Activated naive CD4-positive, alpha-beta T cell treated with anti-CD3 and anti-CD28 coated beads for 36 hours (primary cell): ENCODE data around the gene PPP1R2. TPM values are rescaled to one million over a fixed set of nuclear protein-coding genes. Genes with fewer than 3 reads are reported as not detected.
A peak's percentile ranks its signal among the peaks of the same experiment; 100 is the strongest.

Experiments
- CTCF ChIA-PET: fragments of 350-600 bp; sonication (Branson Sonifier 250); formaldehyde crosslinking; loops from one replicate; lab custom pipeline; 2021; ENCODE audit warnings: antibody characterized with exemption; lab: Charles Lee
- DNase-seq: peaks from one replicate; pipeline ENCODE4 v3.0.0-alpha.2; 2020
- H3K27ac Mint-ChIP-seq: one replicate; pipeline ENCODE4 v1.8.0; 2021; ENCODE audit warnings: mild to moderate bottlenecking, mixed read lengths
- H3K27me3 Mint-ChIP-seq: one replicate; pipeline ENCODE4 v1.8.0; 2021; ENCODE audit warnings: low read depth, mixed read lengths
- H3K36me3 Mint-ChIP-seq: one replicate; pipeline ENCODE4 v1.8.0; 2021; ENCODE audit warnings: low read depth, mixed read lengths
- H3K4me1 Mint-ChIP-seq: one replicate; pipeline ENCODE4 v1.8.0; 2021; ENCODE audit warnings: low read depth, mixed read lengths
- H3K4me3 Mint-ChIP-seq: one replicate; pipeline ENCODE4 v1.8.0; 2021; ENCODE audit warnings: mild to moderate bottlenecking, moderate library complexity, mixed read lengths
- H3K9me3 Mint-ChIP-seq: one replicate; pipeline ENCODE4 v1.8.0; 2021; ENCODE audit warnings: mixed read lengths
- intact Hi-C: fragments of 100-400 bp; cut with micrococcal nuclease; formaldehyde crosslinking; loops from one replicate; pipeline ENCODE4 v1.15.1; 2023
- total RNA-seq, 2 experiments: library from RNA; stranded (reverse); gene quantifications; one replicate each; pipeline ENCODE4 v1.2.3, GENCODE V29; 2021

PPP1R2 gene
- total RNA-seq, 2 experiments from 2014 or later: 99.7 to 105 TPM

DNA sequence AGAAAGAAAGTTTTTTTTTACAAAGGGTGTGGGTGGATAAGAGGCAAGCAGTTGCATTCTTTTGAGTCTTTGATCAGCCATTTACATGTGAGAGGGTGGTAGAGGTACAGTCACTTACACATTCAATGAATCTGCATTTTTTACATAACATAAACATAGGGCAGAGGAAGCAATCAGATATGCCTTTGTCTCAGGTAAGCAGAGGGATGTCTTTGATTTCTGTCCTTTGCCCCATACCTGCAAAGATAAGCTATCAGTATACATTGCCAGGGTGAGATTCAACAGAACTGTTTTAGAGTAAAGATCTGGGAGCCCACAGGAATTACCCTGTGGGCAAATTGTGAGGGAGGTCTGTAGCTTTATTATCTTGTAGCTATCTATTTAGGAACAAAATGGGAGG lies 5.4 kb upstream of the PPP1R2 start:
- peaks cover 88% of the 10 kb centered on the region for H3K4me1 Mint-ChIP-seq
- no peaks in the 10 kb centered on the region for H3K36me3 Mint-ChIP-seq
- intact Hi-C loops: no loop called here
- no peak overlapping the region for H3K4me3 Mint-ChIP-seq
- H3K27ac Mint-ChIP-seq: no peak overlapping the region
- CTCF ChIA-PET: interaction anchor here (1.2 to 2.3 kb wide), 2 partner anchors 35 to 277 kb away, joined by 3 to 9 read pairs; partner anchors contain the start of genes APOD and XXYLT1
- no peaks in the 10 kb centered on the region for H3K9me3 Mint-ChIP-seq
- no peak for DNase-seq
- no peaks in the 10 kb centered on the region for H3K27me3 Mint-ChIP-seq

DNA sequence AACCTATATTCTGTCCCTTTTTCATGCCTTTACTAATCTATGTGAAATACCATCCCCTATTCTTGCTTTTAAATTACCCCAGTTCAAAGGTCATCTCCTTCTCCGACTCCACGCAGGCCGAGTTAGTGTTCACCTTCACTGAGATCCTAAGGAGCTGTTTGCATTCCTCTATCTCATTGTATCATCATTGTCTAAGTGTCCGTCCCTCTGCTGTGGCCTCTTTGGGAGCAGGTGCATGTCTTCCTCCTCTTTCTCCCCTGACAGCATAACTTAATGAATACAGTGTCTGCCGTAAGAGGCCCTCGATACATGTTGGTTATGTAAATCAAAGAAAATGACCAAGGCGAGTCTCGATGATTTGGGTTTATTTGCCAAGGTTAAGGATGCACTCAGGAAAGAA lies 4.9 kb upstream of the PPP1R2 start:
- no peak overlapping the region for H3K27ac Mint-ChIP-seq
- H3K27me3 Mint-ChIP-seq: no peaks in the 10 kb centered on the region
- H3K4me1 Mint-ChIP-seq: peaks cover 84% of the 10 kb centered on the region
- intact Hi-C loops: no loop called here
- no peak for DNase-seq
- H3K4me3 Mint-ChIP-seq: no peak overlapping the region
- H3K36me3 Mint-ChIP-seq: no peaks in the 10 kb centered on the region
- no peaks in the 10 kb centered on the region for H3K9me3 Mint-ChIP-seq
- CTCF ChIA-PET: no interaction called here

DNA sequence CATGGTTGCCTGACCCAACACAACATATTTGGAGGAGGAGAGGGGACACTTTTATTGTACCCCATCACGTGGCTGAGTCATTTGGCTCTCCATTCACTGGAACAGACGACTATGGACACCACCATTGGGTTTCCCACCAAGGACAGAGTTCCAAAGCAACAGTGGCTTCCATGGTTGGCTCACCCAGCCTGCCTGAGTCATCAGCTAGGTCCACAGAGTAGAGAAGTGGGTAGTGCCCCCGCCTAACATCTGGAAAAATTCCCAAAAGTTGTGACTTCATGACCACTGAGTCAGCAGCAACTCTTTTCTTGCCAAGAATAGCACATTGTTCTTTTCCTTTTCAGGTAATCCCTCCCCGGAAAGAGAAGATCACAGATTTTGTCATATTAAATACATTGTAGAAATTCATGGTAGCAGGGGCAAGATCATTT lies 3.0 kb upstream of the PPP1R2 start:
- DNase-seq: peak; percentile 58
- CTCF ChIA-PET: interaction anchor here (1.2 to 2.4 kb wide), 3 partner anchors 9 to 361 kb away, joined by 4 to 16 read pairs (median 9); partner anchors contain the start of gene XXYLT1
- Mint-ChIP-seq H3K36me3 (peaks cover 5% of the 10 kb centered on the region), H3K27me3 (no peaks in the 10 kb centered on the region), H3K9me3 (no peaks in the 10 kb centered on the region), H3K4me1 (peaks cover 65% of the 10 kb centered on the region), H3K4me3 (peak overlapping the region; percentile 34), H3K27ac (peak overlapping the region; percentile 88)
- intact Hi-C loops: no loop called here

DNA sequence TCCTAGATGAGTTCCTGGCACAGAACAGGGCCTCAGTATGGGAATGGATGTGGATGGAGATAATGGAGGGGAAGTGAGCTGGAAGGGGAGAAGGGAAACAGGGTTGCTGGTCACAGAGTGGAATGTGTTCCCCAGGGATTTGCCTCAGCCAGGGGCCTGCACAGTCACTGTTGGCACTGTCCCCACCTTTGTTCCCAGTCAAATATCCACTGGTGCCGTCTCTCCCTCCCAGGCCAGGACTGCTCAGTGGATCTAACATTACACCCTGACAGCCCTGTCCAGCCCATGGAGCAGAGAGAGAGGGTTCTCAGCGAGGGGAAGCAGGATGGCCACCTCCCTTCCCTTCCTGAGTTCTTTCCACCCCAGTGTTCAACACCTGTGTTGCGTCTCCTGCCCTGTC lies 1.5 kb upstream of the PPP1R2 start:
- no peak for DNase-seq
- peak overlapping the region; percentile 88 for H3K4me3 Mint-ChIP-seq
- intact Hi-C loops: loop anchor here (5.0 kb wide), 3 partner anchors 633 to 1057 kb away; partner anchors contain the start of genes ATP13A3 and LSG1
- H3K27ac Mint-ChIP-seq: peak overlapping the region; percentile 89
- H3K27me3 Mint-ChIP-seq: no peaks in the 10 kb centered on the region
- H3K9me3 Mint-ChIP-seq: no peaks in the 10 kb centered on the region
- CTCF ChIA-PET: interaction anchor here (2.4 kb wide), 1 partner anchor 11 kb away, joined by 16 read pairs; no protein-coding TSS in a partner anchor
- peaks cover 16% of the 10 kb centered on the region for H3K36me3 Mint-ChIP-seq
- peaks cover 53% of the 10 kb centered on the region for H3K4me1 Mint-ChIP-seq

DNA sequence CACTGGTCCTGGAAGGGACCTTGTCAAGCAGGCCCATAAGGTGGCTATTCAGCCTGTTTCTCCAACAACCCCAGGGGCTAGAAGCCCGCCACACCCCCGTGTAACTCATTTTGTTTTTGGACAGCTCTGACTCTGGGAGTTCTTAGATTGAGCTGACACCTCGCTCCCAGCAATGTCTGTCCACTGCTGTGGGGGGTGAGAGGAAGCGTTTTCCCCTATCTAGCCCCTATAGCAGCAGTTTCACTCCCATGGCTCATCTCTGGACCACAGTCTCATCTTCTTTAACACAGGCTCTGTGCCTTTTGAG lies 1.1 kb upstream of the PPP1R2 start:
- DNase-seq: no peak
- Mint-ChIP-seq H3K9me3 (no peaks in the 10 kb centered on the region), H3K36me3 (peaks cover 21% of the 10 kb centered on the region), H3K4me1 (peaks cover 55% of the 10 kb centered on the region), H3K4me3 (peak overlapping the region; percentile 88), H3K27me3 (no peaks in the 10 kb centered on the region), H3K27ac (peak overlapping the region; percentile 89)
- CTCF ChIA-PET: no interaction called here
- intact Hi-C loops: loop anchor here (5.0 kb wide), 3 partner anchors 633 to 1057 kb away; partner anchors contain the start of genes ATP13A3 and LSG1

DNA sequence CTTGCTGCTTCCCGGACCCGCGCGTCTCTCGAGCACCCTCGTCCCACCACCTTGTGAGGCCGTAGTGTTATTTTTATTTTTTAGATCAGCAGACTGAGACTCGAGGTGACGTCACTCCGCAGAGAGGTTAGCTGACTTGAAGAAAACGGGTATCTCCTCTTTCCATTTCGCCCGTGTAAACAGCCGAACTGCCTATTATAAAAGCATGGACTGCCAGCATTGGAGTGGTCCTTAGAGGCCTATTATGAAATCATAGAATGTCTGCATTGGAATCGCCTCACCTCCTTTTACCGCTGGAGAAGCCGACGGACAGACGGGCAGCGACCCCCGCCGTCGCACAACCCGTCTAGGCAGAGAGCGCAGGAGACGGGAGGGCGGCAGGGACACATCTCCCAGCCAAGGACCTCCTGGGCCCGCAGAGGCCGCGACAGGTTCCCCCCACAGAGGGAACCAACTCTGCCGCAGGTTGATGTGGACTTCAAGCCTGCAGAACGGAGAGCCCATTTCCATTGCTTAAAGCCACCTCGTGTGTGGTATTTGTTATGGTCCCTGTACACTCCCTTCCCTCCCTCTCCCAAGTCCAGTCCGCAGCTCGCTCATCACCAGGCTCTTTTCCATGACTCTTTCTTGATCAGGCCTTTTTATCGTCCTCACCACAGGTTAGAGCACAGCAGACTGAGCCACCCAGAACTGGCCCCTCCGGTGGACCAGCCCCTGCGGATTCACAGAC lies 540 bp upstream of the PPP1R2 start:
- Mint-ChIP-seq H3K27me3 (no peaks in the 10 kb centered on the region), H3K9me3 (no peaks in the 10 kb centered on the region), H3K27ac (peak overlapping the region; percentile 89), H3K4me1 (peaks cover 56% of the 10 kb centered on the region), H3K36me3 (peaks cover 23% of the 10 kb centered on the region), H3K4me3 (peak overlapping the region; percentile 88)
- no peak for DNase-seq
- CTCF ChIA-PET: interaction anchor here (0.6 to 4.2 kb wide), 5 partner anchors 7 to 273 kb away, joined by 3 to 22 read pairs (median 4); partner anchors contain the start of gene XXYLT1
- intact Hi-C loops: loop anchor here (1.0 to 5.0 kb wide), 6 partner anchors 12 to 1056 kb away; partner anchors contain the start of genes ATP13A3, LSG1, TNK2 and XXYLT1

DNA sequence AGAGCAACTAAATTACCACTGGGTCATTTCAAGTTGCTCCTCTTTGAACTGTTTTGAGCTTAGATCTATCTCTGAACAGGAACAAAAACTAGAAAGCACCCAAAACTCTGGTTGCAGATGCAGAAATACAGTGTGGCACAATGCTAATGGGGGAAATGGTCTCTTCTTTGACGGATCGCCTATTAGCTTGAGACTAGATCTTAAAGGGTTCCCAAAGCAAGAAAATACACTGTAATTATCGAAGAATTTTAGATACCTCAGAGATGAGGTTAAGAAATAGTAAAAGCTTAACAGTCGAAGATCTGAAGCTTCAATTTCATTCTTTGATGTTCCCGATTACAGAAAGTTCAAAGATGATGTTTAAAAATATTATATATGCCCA lies 818 bp downstream of the PPP1R2 start:
- H3K4me1 Mint-ChIP-seq: peaks cover 55% of the 10 kb centered on the region
- H3K36me3 Mint-ChIP-seq: peaks cover 23% of the 10 kb centered on the region
- peak overlapping the region; percentile 94 for H3K27ac Mint-ChIP-seq
- CTCF ChIA-PET: interaction anchor here (0.6 to 4.2 kb wide), 5 partner anchors 9 to 933 kb away, joined by 3 to 22 read pairs (median 3); partner anchors contain the start of gene XXYLT1
- no peak for DNase-seq
- no peaks in the 10 kb centered on the region for H3K27me3 Mint-ChIP-seq
- intact Hi-C loops: loop anchor here (2.0 to 5.0 kb wide), 4 partner anchors 366 to 1055 kb away; partner anchors contain the start of genes ATP13A3, LSG1 and TNK2
- peak overlapping the region; percentile 88 for H3K4me3 Mint-ChIP-seq
- H3K9me3 Mint-ChIP-seq: no peaks in the 10 kb centered on the region

DNA sequence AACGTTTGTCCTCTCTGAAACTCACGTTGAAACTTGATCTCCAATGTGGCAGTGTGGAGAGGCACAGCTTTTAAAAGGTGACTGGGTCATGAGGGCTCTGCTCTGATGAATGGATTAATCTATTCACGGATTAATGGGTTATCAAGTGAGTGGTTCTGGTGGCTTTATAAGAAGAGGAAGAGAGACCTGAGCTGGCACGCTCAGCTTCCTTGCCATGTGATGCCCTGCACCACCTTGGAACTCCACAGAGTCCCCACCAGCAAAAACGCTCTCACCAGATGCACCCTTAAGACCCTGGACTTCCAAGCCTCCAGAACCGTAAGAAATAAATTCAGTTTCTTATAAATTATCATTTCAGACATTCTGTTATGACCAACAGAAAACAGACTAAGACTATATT lies 2.6 kb downstream of the PPP1R2 start:
- H3K9me3 Mint-ChIP-seq: no peaks in the 10 kb centered on the region

DNA sequence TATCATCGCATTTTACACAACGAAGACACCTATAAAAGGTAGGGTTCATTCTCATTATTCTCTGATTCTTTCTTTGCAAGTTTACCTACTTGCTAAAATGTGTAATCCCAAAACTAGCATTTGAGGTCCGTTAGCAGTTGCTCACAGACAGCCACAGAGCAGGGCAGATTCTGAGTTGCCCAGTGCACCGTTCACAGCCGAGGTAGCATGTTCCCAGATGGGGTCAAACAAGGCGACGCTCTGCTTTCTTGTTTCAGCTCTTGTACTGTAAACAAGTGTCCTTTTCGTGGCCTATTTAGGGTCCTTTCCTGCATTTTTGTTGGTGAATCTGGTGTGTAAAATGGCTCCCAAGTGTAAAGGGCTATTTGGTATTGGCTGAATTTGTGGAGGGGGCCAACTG lies 3.1 kb downstream of the PPP1R2 start:
- no peaks in the 10 kb centered on the region for H3K9me3 Mint-ChIP-seq
- DNase-seq: peak; percentile 67
- peak overlapping the region; percentile 88 for H3K4me3 Mint-ChIP-seq
- H3K36me3 Mint-ChIP-seq: peaks cover 28% of the 10 kb centered on the region
- H3K4me1 Mint-ChIP-seq: peaks cover 52% of the 10 kb centered on the region
- CTCF ChIA-PET: interaction anchor here (0.6 to 4.2 kb wide), 3 partner anchors 17 to 269 kb away, joined by 3 to 24 read pairs (median 22); partner anchors contain the start of gene XXYLT1
- peak overlapping the region; percentile 94 for H3K27ac Mint-ChIP-seq
- intact Hi-C loops: loop anchor here (5.0 kb wide), 3 partner anchors 637 to 1053 kb away; partner anchors contain the start of genes ATP13A3 and LSG1
- H3K27me3 Mint-ChIP-seq: no peaks in the 10 kb centered on the region

More for the DNA sequence above, 2.6 kb downstream of the PPP1R2 start:
- H3K27me3 Mint-ChIP-seq: no peaks in the 10 kb centered on the region
- H3K4me1 Mint-ChIP-seq: peaks cover 51% of the 10 kb centered on the region
- H3K27ac Mint-ChIP-seq: peak overlapping the region; percentile 94
- H3K4me3 Mint-ChIP-seq: peak overlapping the region; percentile 88
- H3K36me3 Mint-ChIP-seq: peaks cover 24% of the 10 kb centered on the region
- peak; percentile 41 for DNase-seq
- CTCF ChIA-PET: interaction anchor here (4.2 kb wide), 1 partner anchor 270 kb away, joined by 22 read pairs; the partner anchor contains the start of gene XXYLT1
- intact Hi-C loops: loop anchor here (5.0 kb wide), 3 partner anchors 637 to 1053 kb away; partner anchors contain the start of genes ATP13A3 and LSG1

DNA sequence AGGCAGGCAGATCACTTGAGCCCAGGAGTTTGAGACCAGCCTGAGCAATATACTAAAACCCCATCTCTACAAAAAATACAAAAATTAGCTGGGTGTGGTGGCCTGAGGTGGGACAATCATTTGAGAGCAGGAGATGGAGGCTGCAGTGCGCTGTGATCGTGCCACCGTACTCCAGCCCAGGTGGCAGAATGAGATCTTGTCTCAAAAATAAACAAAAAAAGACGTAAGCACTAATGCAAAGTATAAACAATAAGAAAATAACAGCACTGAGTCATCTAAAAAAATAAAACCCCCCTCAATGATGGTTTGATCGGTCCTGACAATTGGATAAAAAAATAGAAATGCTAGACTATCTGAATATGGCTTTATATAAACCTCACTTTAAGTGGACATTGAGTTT lies 3.6 kb downstream of the PPP1R2 start:
- Mint-ChIP-seq H3K4me3 (peak overlapping the region; percentile 88), H3K27ac (peak overlapping the region; percentile 94), H3K27me3 (no peaks in the 10 kb centered on the region), H3K4me1 (peaks cover 52% of the 10 kb centered on the region), H3K36me3 (peaks cover 32% of the 10 kb centered on the region), H3K9me3 (no peaks in the 10 kb centered on the region)
- CTCF ChIA-PET: interaction anchor here (0.6 to 4.2 kb wide), 3 partner anchors 16 to 269 kb away, joined by 3 to 24 read pairs (median 22); partner anchors contain the start of gene XXYLT1
- intact Hi-C loops: loop anchor here (2.0 to 5.0 kb wide), 3 partner anchors 15 to 132 kb away; no protein-coding TSS in a partner anchor
- DNase-seq: no peak

DNA sequence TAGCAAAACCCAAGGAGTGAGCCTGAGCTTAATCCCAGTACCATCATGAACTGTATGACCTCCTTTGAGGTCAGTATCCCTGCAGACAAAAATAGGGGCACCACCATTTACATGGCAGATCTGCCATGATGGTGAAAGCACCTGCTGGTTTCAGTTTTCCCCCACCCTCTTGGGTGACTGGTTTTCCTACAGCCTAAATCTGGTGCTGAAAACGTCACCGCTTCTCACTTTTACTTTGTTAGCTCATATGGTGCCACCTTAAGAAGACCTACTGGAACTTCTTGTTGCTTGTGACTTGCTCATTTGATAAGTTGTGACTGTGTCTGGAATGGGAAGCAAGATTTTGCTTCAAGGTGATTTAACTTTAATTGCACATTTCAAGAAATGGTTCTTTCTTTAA lies 5.1 kb downstream of the PPP1R2 start:
- no peaks in the 10 kb centered on the region for H3K27me3 Mint-ChIP-seq
- H3K27ac Mint-ChIP-seq: peak overlapping the region; percentile 94
- H3K4me1 Mint-ChIP-seq: peaks cover 58% of the 10 kb centered on the region
- DNase-seq: peak; percentile 89
- no peaks in the 10 kb centered on the region for H3K9me3 Mint-ChIP-seq
- intact Hi-C loops: loop anchor here (1.0 to 5.0 kb wide), 6 partner anchors 14 to 267 kb away; partner anchors contain the start of gene XXYLT1
- H3K4me3 Mint-ChIP-seq: peak overlapping the region; percentile 43
- peaks cover 35% of the 10 kb centered on the region for H3K36me3 Mint-ChIP-seq
- CTCF ChIA-PET: interaction anchor here (0.6 to 3.4 kb wide), 10 partner anchors 12 to 267 kb away, joined by 3 to 24 read pairs (median 4); partner anchors contain the start of gene XXYLT1

DNA sequence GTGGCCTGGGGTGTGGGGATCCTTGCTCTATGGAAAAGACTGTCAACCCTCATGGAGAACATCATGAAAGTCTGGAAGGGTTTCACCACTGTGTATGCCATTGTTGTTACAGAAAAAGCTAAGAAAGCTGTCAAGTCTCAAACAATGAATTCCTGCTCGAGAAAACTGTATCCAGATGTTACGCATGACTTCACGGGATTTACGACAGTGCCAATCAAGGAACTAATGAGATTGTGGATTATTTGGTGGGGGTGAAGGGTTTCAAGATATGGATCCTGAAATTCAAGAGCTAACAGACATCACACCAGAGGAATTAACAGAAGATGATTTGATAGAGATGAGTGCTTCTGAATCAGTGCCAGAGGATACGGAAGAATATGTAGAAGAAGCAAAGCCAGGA lies 7.8 kb downstream of the PPP1R2 start:
- H3K4me3 Mint-ChIP-seq: no peak overlapping the region
- peaks cover 81% of the 10 kb centered on the region for H3K4me1 Mint-ChIP-seq
- H3K36me3 Mint-ChIP-seq: peaks cover 33% of the 10 kb centered on the region
- peak overlapping the region; percentile 65 for H3K27ac Mint-ChIP-seq
- CTCF ChIA-PET: interaction anchor here (0.7 to 1.0 kb wide), 5 partner anchors 12 to 265 kb away, joined by 3 to 9 read pairs (median 3); no protein-coding TSS in a partner anchor
- intact Hi-C loops: loop anchor here (5.0 kb wide), 1 partner anchor 128 kb away; no protein-coding TSS in a partner anchor
- no peaks in the 10 kb centered on the region for H3K27me3 Mint-ChIP-seq
- no peak for DNase-seq
- no peaks in the 10 kb centered on the region for H3K9me3 Mint-ChIP-seq
